ENCODE data around the gene C6orf89.

Gene C6orf89

GRCh38 chr6:36838896-36839748 lies 46.6 kb upstream of the C6orf89 start, which contains the start of gene CPNE5:
Gene CPNE5, minus strand, starts transcription at chr6:36839444. Its CDS starts 67 bp downstream, at chr6:36839377.
- no peak for TF ChIP-seq SIN3A (IDR thresholded peaks at IDR 0.05; ENCODE audit: borderline replicate concordance, insufficient read depth, low read length)
- TF ChIP-seq TAF1 (IDR thresholded peaks at IDR 0.05; ENCODE audit: borderline replicate concordance, insufficient read depth, low read length) = no peak
- TF ChIP-seq, protein P1, sequence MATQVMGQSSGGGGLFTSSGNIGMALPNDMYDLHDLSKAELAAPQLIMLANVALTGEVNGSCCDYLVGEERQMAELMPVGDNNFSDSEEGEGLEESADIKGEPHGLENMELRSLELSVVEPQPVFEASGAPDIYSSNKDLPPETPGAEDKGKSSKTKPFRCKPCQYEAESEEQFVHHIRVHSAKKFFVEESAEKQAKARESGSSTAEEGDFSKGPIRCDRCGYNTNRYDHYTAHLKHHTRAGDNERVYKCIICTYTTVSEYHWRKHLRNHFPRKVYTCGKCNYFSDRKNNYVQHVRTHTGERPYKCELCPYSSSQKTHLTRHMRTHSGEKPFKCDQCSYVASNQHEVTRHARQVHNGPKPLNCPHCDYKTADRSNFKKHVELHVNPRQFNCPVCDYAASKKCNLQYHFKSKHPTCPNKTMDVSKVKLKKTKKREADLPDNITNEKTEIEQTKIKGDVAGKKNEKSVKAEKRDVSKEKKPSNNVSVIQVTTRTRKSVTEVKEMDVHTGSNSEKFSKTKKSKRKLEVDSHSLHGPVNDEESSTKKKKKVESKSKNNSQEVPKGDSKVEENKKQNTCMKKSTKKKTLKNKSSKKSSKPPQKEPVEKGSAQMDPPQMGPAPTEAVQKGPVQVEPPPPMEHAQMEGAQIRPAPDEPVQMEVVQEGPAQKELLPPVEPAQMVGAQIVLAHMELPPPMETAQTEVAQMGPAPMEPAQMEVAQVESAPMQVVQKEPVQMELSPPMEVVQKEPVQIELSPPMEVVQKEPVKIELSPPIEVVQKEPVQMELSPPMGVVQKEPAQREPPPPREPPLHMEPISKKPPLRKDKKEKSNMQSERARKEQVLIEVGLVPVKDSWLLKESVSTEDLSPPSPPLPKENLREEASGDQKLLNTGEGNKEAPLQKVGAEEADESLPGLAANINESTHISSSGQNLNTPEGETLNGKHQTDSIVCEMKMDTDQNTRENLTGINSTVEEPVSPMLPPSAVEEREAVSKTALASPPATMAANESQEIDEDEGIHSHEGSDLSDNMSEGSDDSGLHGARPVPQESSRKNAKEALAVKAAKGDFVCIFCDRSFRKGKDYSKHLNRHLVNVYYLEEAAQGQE (IDR thresholded peaks at IDR 0.05; ENCODE audit: insufficient read depth in 1 of 2, low read depth in 2 of 2, low read length in 2 of 2) = no peak
- TF ChIP-seq FOXP2 (optimal IDR thresholded peaks at IDR 0.05; ENCODE audit: borderline replicate concordance, extremely low read depth, extremely low read length, insufficient read depth) = no peak
- TF ChIP-seq POLR2AphosphoS5 (IDR thresholded peaks at IDR 0.05; ENCODE audit: low read depth, low read length) = no peak

- TF ChIP-seq FOXP2 (optimal IDR thresholded peaks at IDR 0.05; ENCODE audit: borderline replicate concordance, extremely low read depth, extremely low read length, insufficient read depth) (no peak), POLR2AphosphoS5 (IDR thresholded peaks at IDR 0.05; ENCODE audit: low read depth, low read length) (no peak), TAF1 (IDR thresholded peaks at IDR 0.05; ENCODE audit: borderline replicate concordance, insufficient read depth, low read length) (no peak), SIN3A (IDR thresholded peaks at IDR 0.05; ENCODE audit: borderline replicate concordance, insufficient read depth, low read length) (no peak)
- TF ChIP-seq, protein P1 (IDR thresholded peaks at IDR 0.05; ENCODE audit: insufficient read depth in 1 of 2, low read depth in 2 of 2, low read length in 2 of 2) = no peak
These were observed 45.9 kb upstream of the C6orf89 start for GRCh38 chr6:36839749-36840431.

DNA sequence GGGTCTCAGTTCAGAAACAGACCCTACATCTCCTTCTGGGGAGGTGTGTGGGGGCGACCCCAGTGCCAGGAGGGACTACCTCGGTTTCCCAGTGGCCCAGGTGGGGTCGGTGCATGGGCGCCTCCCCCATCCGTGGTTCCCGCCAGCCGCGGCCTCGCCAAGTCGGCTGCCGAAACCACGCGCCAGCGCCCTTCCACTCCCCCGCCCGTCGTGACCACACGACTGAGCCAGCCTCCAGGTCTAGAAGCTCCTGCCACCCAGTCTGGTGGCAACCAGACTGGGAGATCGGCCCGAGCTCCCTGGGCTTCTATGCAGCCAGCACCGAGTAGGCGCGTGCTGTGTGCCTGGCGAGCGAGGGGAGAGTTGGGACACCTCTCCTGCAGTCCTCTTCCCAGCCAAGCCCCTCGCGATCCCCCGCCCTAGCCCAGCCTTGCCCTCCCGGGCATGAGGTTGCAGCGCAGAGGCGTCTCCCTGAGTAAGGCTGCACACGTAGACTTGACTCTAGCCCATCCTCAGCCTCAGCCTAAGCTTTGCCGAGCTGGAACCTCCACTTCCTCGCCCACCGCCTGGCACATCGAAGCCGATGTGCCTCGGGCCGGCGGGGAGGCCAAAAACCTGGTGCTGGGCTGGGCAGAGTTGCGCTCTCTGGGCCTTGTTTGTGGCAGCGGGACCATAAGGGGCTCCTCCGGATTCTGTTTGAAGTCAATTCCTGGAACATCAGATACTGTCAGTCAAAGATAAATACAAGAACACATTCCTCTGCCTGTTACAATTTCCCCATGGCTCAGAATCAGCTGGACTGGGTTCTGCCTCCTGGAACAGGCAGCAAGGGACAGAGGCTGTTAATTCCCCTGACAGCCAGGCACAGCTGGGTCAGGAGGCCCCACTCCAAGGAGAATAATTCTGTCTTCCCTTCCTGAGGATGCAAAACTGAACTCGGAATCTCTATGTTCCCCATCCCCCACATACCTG lies 45.0 kb upstream of the C6orf89 start:
- no peak for TF ChIP-seq SIN3A (IDR thresholded peaks at IDR 0.05; ENCODE audit: borderline replicate concordance, insufficient read depth, low read length)
- no peak for TF ChIP-seq POLR2AphosphoS5 (IDR thresholded peaks at IDR 0.05; ENCODE audit: low read depth, low read length)
- TF ChIP-seq FOXP2 (optimal IDR thresholded peaks at IDR 0.05; ENCODE audit: borderline replicate concordance, extremely low read depth, extremely low read length, insufficient read depth) = no peak
- TF ChIP-seq, protein P1 (IDR thresholded peaks at IDR 0.05; ENCODE audit: insufficient read depth in 1 of 2, low read depth in 2 of 2, low read length in 2 of 2) = no peak
- TF ChIP-seq TAF1 (IDR thresholded peaks at IDR 0.05; ENCODE audit: borderline replicate concordance, insufficient read depth, low read length) = no peak

GRCh38 chr6:36841756-36842155 lies 44.0 kb upstream of the C6orf89 start:
- TF ChIP-seq POLR2AphosphoS5 (IDR thresholded peaks at IDR 0.05; ENCODE audit: low read depth, low read length) (no peak), FOXP2 (optimal IDR thresholded peaks at IDR 0.05; ENCODE audit: borderline replicate concordance, extremely low read depth, extremely low read length, insufficient read depth) (no peak), SIN3A (IDR thresholded peaks at IDR 0.05; ENCODE audit: borderline replicate concordance, insufficient read depth, low read length) (no peak), TAF1 (IDR thresholded peaks at IDR 0.05; ENCODE audit: borderline replicate concordance, insufficient read depth, low read length) (no peak)
- TF ChIP-seq, protein P1 (IDR thresholded peaks at IDR 0.05; ENCODE audit: insufficient read depth in 1 of 2, low read depth in 2 of 2, low read length in 2 of 2) = no peak
